Kidney glomerular epithelial cell (primary cell): Measurements from ENCODE around the gene ANAPC4.
A peak's percentile ranks its signal among the peaks of the same experiment; 100 is the strongest.
"Not testable (repeated sequence)": the region's sequence is repeated elsewhere in the genome, so short reads cannot be mapped to it uniquely, and the experiment has no call there.

Experiments
- DNase-seq: peaks from one replicate; lab custom pipeline; 2025; lab: John Stamatoyannopoulos, UW

The ANAPC4 gene

GRCh38 chr4:25376754-25377571, at the start of gene ANAPC4:
ANAPC4 (plus strand) TSS chr4:25377263; CDS start chr4:25377428, 165 bp downstream.
- DNase-seq = peak; percentile 81

GRCh38 chr4:25328463-25328862, 48.6 kb upstream of the ANAPC4 start:
- not testable (repeated sequence) for DNase-seq

GRCh38 chr4:25330335-25330734, 46.7 kb upstream of the ANAPC4 start:
- no peak for DNase-seq

- no peak for DNase-seq
Measured at GRCh38 chr4:25330905-25331808, 45.9 kb upstream of the ANAPC4 start.

GRCh38 chr4:25343671-25344070, 33.4 kb upstream of the ANAPC4 start:
- peak; percentile 39 for DNase-seq

- peak; percentile 15 for DNase-seq
Measured at GRCh38 chr4:25345744-25346143, 31.3 kb upstream of the ANAPC4 start.

GRCh38 chr4:25346913-25347312, 30.1 kb upstream of the ANAPC4 start:
- DNase-seq = no peak

GRCh38 chr4:25347473-25347872, 29.6 kb upstream of the ANAPC4 start:
- no peak for DNase-seq

- DNase-seq = peak; percentile 13
Measured at GRCh38 chr4:25347971-25348370, 29.1 kb upstream of the ANAPC4 start.

- no peak for DNase-seq
Measured at GRCh38 chr4:25350561-25350960, 26.5 kb upstream of the ANAPC4 start.

GRCh38 chr4:25351777-25352416, 25.2 kb upstream of the ANAPC4 start:
- DNase-seq = peak; percentile 68

- DNase-seq = no peak
Measured at GRCh38 chr4:25356068-25356467, 21.0 kb upstream of the ANAPC4 start.

GRCh38 chr4:25358515-25359275, 18.4 kb upstream of the ANAPC4 start:
- DNase-seq = no peak

GRCh38 chr4:25361253-25361652, 15.8 kb upstream of the ANAPC4 start:
- DNase-seq = no peak

GRCh38 chr4:25367004-25367621, 9.9 kb upstream of the ANAPC4 start:
- peak; percentile 50 for DNase-seq

- no peak for DNase-seq
Measured at GRCh38 chr4:25367877-25368276, 9.2 kb upstream of the ANAPC4 start.

GRCh38 chr4:25368315-25368714, 8.7 kb upstream of the ANAPC4 start:
- no peak for DNase-seq

GRCh38 chr4:25370242-25370641, 6.8 kb upstream of the ANAPC4 start:
- DNase-seq = no peak

- not testable (repeated sequence) for DNase-seq
Measured at GRCh38 chr4:25372549-25372948, 4.5 kb upstream of the ANAPC4 start.

GRCh38 chr4:25377572-25378436, 741 bp downstream of the ANAPC4 start:
- DNase-seq = no peak
